ENCODE results near the gene RAB3GAP1. TPM values are rescaled to one million over a fixed set of nuclear protein-coding genes. Genes with fewer than 3 reads are reported as not detected.
A peak's percentile ranks its signal among the peaks of the same experiment; 100 is the strongest.

Gene RAB3GAP1
- total RNA-seq: 10 to 100 TPM; 34.5 to 39.8 TPM

- peak; percentile 79 for ATAC-seq
- H3K4me1 Mint-ChIP-seq: peaks cover 40% of the 10 kb centered on the region
- intact Hi-C loops (cut with DNase I, micrococcal nuclease): loop anchor here (1.0 to 10.0 kb wide), 19 partner anchors 35 to 1331 kb away; partner anchors contain the start of genes CCNT2 (in 2 of the 2), CXCR4 (in 1 of the 2), MCM6 (in 1 of the 2) and UBXN4 (in 1 of the 2)
- H3K4me3 Mint-ChIP-seq: peak within 1 kb of the TSS; percentile 92
- peaks cover 19% of the 10 kb centered on the region for H3K36me3 Mint-ChIP-seq (ENCODE audit: low read depth)
- peak within 1 kb of the TSS; percentile 100 for H3K27ac Mint-ChIP-seq
- POLR2A ChIA-PET: interaction anchor here (1.0 kb wide), 2 partner anchors 15 to 134 kb away, joined by 3 to 6 read pairs; partner anchors contain the start of gene CCNT2
- CTCF ChIA-PET: interaction anchor here (0.7 to 2.5 kb wide), 6 partner anchors 9 to 479 kb away, joined by 3 to 15 read pairs (median 4); partner anchors contain the start of gene ZRANB3
- no peaks in the 10 kb centered on the region for H3K9me3 Mint-ChIP-seq (ENCODE audit: low read depth)
- peak; percentile 96 for DNase-seq
- H3K27me3 Mint-ChIP-seq: no peaks in the 10 kb centered on the region
Measured at GRCh38 chr2:135052042-135052876, at the start of gene RAB3GAP1. Gene RAB3GAP1, plus strand, starts transcription at chr2:135052292. Its CDS starts 16 bp downstream, at chr2:135052308.

GRCh38 chr2:135002836-135003235 lies 49.3 kb upstream of the RAB3GAP1 start:
- ChIA-PET POLR2A (no interaction called here), CTCF (interaction anchor here (0.6 to 3.2 kb wide), 8 partner anchors 14 to 794 kb away, joined by 3 to 54 read pairs (median 4); no protein-coding TSS in a partner anchor)
- H3K27me3 Mint-ChIP-seq: peaks cover 11% of the 10 kb centered on the region
- H3K9me3 Mint-ChIP-seq (ENCODE audit: low read depth): no peaks in the 10 kb centered on the region
- ATAC-seq: no peak
- no peaks in the 10 kb centered on the region for H3K36me3 Mint-ChIP-seq (ENCODE audit: low read depth)
- DNase-seq: no peak
- intact Hi-C loops (cut with DNase I, micrococcal nuclease): loop anchor here (5.0 to 10.0 kb wide), 5 partner anchors 154 to 532 kb away; partner anchors contain the start of genes R3HDM1 (in 1 of the 2) and ZRANB3 (in 1 of the 2)
- H3K27ac Mint-ChIP-seq: no peak overlapping the region
- no peak overlapping the region for H3K4me3 Mint-ChIP-seq
- peaks cover 4% of the 10 kb centered on the region for H3K4me1 Mint-ChIP-seq

GRCh38 chr2:135004005-135004746 lies 47.9 kb upstream of the RAB3GAP1 start:
- Mint-ChIP-seq H3K4me3 (no peak overlapping the region), H3K4me1 (peaks cover 4% of the 10 kb centered on the region), H3K27ac (no peak overlapping the region), H3K36me3 (ENCODE audit: low read depth) (no peaks in the 10 kb centered on the region), H3K9me3 (ENCODE audit: low read depth) (no peaks in the 10 kb centered on the region), H3K27me3 (peaks cover 11% of the 10 kb centered on the region)
- CTCF ChIA-PET: interaction anchor here (0.6 to 3.2 kb wide), 59 partner anchors 9 to 1514 kb away, joined by 3 to 54 read pairs (median 4); partner anchors contain the start of genes R3HDM1, RAB3GAP1 and ZRANB3
- POLR2A ChIA-PET: interaction anchor here (0.6 kb wide), 1 partner anchor 901 kb away, joined by 5 read pairs; no protein-coding TSS in a partner anchor
- DNase-seq (peak; percentile 85), ATAC-seq (peak; percentile 96)
- intact Hi-C loops (cut with DNase I, micrococcal nuclease): loop anchor here (1.0 to 10.0 kb wide), 11 partner anchors 153 to 1380 kb away; partner anchors contain the start of genes R3HDM1 (in 1 of the 2) and ZRANB3 (in 1 of the 2)

GRCh38 chr2:135005753-135006152 lies 46.3 kb upstream of the RAB3GAP1 start:
- no peak for DNase-seq
- ChIA-PET CTCF (interaction anchor here (0.5 to 2.5 kb wide), 12 partner anchors 16 to 797 kb away, joined by 3 to 18 read pairs (median 4); partner anchors contain the start of gene RAB3GAP1), POLR2A (interaction anchor here (0.6 kb wide), 1 partner anchor 744 kb away, joined by 6 read pairs; no protein-coding TSS in a partner anchor)
- H3K27ac Mint-ChIP-seq: no peak overlapping the region
- H3K4me3 Mint-ChIP-seq: no peak overlapping the region
- ATAC-seq: no peak
- H3K27me3 Mint-ChIP-seq: peaks cover 11% of the 10 kb centered on the region
- peaks cover 13% of the 10 kb centered on the region for H3K4me1 Mint-ChIP-seq
- no peaks in the 10 kb centered on the region for H3K36me3 Mint-ChIP-seq (ENCODE audit: low read depth)
- no peaks in the 10 kb centered on the region for H3K9me3 Mint-ChIP-seq (ENCODE audit: low read depth)
- intact Hi-C loops (cut with DNase I, micrococcal nuclease): loop anchor here (2.0 to 10.0 kb wide), 4 partner anchors 249 to 595 kb away; partner anchors contain the start of genes R3HDM1 (in 1 of the 2) and ZRANB3 (in 1 of the 2)

- no peak overlapping the region for H3K27ac Mint-ChIP-seq
- H3K4me3 Mint-ChIP-seq: no peak overlapping the region
- H3K36me3 Mint-ChIP-seq (ENCODE audit: low read depth): no peaks in the 10 kb centered on the region
- DNase-seq (no peak), ATAC-seq (no peak)
- intact Hi-C loops (cut with DNase I, micrococcal nuclease): loop anchor here (10.0 kb wide), 3 partner anchors 245 to 525 kb away; partner anchors contain the start of genes R3HDM1 (in 1 of the 2) and ZRANB3 (in 1 of the 2)
- H3K4me1 Mint-ChIP-seq: peaks cover 10% of the 10 kb centered on the region
- POLR2A ChIA-PET: interaction anchor here (0.7 kb wide), 1 partner anchor 316 kb away, joined by 6 read pairs; no protein-coding TSS in a partner anchor
- peaks cover 10% of the 10 kb centered on the region for H3K27me3 Mint-ChIP-seq
- CTCF ChIA-PET: interaction anchor here (0.5 to 0.7 kb wide), 2 partner anchors 145 to 236 kb away, joined by 3 read pairs; no protein-coding TSS in a partner anchor
- no peaks in the 10 kb centered on the region for H3K9me3 Mint-ChIP-seq (ENCODE audit: low read depth)
Measured at GRCh38 chr2:135009339-135009738, 42.8 kb upstream of the RAB3GAP1 start.

- intact Hi-C loops (cut with DNase I, micrococcal nuclease): no loop called here
- peak; percentile 68 for ATAC-seq
- no peak overlapping the region for H3K4me3 Mint-ChIP-seq
Measured at GRCh38 chr2:135010200-135010942, 41.7 kb upstream of the RAB3GAP1 start.

GRCh38 chr2:135011633-135012032 lies 40.5 kb upstream of the RAB3GAP1 start:
- POLR2A ChIA-PET: no interaction called here
- Mint-ChIP-seq H3K4me3 (no peak overlapping the region), H3K9me3 (ENCODE audit: low read depth) (no peaks in the 10 kb centered on the region), H3K4me1 (peaks cover 9% of the 10 kb centered on the region), H3K27ac (no peak overlapping the region), H3K27me3 (no peaks in the 10 kb centered on the region), H3K36me3 (ENCODE audit: low read depth) (no peaks in the 10 kb centered on the region)
- intact Hi-C loops (cut with DNase I, micrococcal nuclease): no loop called here
- DNase-seq (no peak), ATAC-seq (no peak)
- CTCF ChIA-PET: interaction anchor here (2.1 kb wide), 1 partner anchor 698 kb away, joined by 11 read pairs; no protein-coding TSS in a partner anchor

More at GRCh38 chr2:135010200-135010942, 41.7 kb upstream of the RAB3GAP1 start:
- H3K4me1 Mint-ChIP-seq: peaks cover 9% of the 10 kb centered on the region
- no peak overlapping the region for H3K27ac Mint-ChIP-seq
- ChIA-PET POLR2A (no interaction called here), CTCF (interaction anchor here (0.6 to 2.1 kb wide), 4 partner anchors 21 to 699 kb away, joined by 3 to 11 read pairs (median 4); no protein-coding TSS in a partner anchor)
- DNase-seq: no peak
- no peaks in the 10 kb centered on the region for H3K9me3 Mint-ChIP-seq (ENCODE audit: low read depth)
- H3K36me3 Mint-ChIP-seq (ENCODE audit: low read depth): no peaks in the 10 kb centered on the region
- peaks cover 2% of the 10 kb centered on the region for H3K27me3 Mint-ChIP-seq

- H3K27me3 Mint-ChIP-seq: no peaks in the 10 kb centered on the region
- peaks cover 3% of the 10 kb centered on the region for H3K9me3 Mint-ChIP-seq (ENCODE audit: low read depth)
- no peak overlapping the region for H3K27ac Mint-ChIP-seq
- CTCF ChIA-PET: interaction anchor here (1.2 to 1.9 kb wide), 2 partner anchors 17 to 776 kb away, joined by 3 to 8 read pairs; no protein-coding TSS in a partner anchor
- ATAC-seq: no peak
- POLR2A ChIA-PET: no interaction called here
- intact Hi-C loops (cut with DNase I, micrococcal nuclease): no loop called here
- H3K4me1 Mint-ChIP-seq: peaks cover 20% of the 10 kb centered on the region
- DNase-seq: no peak
- no peak overlapping the region for H3K4me3 Mint-ChIP-seq
- H3K36me3 Mint-ChIP-seq (ENCODE audit: low read depth): no peaks in the 10 kb centered on the region
Measured at GRCh38 chr2:135021618-135022017, 30.5 kb upstream of the RAB3GAP1 start.

- H3K4me1 Mint-ChIP-seq: peaks cover 20% of the 10 kb centered on the region
- CTCF ChIA-PET: interaction anchor here (0.9 to 1.5 kb wide), 2 partner anchors 19 to 258 kb away, joined by 4 to 5 read pairs; no protein-coding TSS in a partner anchor
Measured at GRCh38 chr2:135022952-135023880, 28.9 kb upstream of the RAB3GAP1 start.

More at GRCh38 chr2:135022952-135023880, 28.9 kb upstream of the RAB3GAP1 start:
- intact Hi-C loops (cut with DNase I, micrococcal nuclease): no loop called here
- ATAC-seq (peak; percentile 30), DNase-seq (no peak)
- Mint-ChIP-seq H3K27me3 (no peaks in the 10 kb centered on the region), H3K4me3 (no peak overlapping the region), H3K36me3 (ENCODE audit: low read depth) (no peaks in the 10 kb centered on the region), H3K27ac (no peak overlapping the region), H3K9me3 (ENCODE audit: low read depth) (peaks cover 3% of the 10 kb centered on the region)
- POLR2A ChIA-PET: no interaction called here

Measured in activated CD4-positive, alpha-beta T cell treated with anti-CD3 and anti-CD28 coated beads for 36 hours (primary cell).